GM19025 (cell line): ENCODE data around the gene LIN52.

Experiments
- ATAC-seq: cut with Tn5 transposase; IDR thresholded peaks from one replicate; pipeline ENCODE4 v1.9.1; 2021; ENCODE audit warnings: mild to moderate bottlenecking, low read depth, moderate library complexity; ENCODE audit not compliant: unreplicated experiment

The LIN52 gene

DNA sequence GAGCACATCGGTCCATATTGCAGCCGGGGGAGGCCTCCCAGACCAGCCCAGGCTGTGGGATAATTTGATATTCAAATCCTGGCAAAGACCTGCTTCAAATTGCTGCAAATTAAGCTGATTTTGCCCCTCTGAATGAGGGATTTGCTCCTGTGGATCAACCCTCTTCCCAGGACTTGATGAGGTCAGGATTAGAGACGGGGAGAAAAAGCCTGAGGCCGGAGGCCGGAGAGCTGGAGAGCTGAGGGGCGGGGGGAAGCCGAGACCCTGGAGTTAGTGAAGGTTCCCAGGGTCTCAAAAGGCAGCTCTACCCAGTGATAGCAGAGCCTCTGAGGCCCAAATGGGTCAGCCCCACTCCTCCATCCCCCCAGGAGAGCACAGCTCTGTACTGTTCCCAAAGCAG lies 137.0 kb downstream of the LIN52 start:
- no peak for ATAC-seq

DNA sequence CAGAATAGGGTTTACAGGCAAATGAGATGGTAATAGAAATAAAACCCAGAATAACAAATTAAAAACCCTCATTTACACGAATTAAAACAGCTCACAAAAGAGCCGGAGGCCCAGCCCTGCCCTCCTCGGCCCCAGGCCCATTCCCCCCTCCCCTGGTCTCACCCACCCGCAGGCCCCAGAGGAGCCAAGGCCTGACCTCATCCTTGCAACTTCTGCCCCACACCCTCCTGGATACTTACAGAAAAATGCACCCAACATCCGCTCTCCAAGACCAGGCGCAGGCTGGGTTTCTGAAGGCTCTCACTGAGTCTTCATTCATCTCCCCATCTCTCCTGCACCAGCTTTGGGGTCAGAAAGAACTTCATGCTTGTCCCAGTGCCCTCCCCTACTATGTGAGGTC lies 138.3 kb downstream of the LIN52 start:
- no peak for ATAC-seq

DNA sequence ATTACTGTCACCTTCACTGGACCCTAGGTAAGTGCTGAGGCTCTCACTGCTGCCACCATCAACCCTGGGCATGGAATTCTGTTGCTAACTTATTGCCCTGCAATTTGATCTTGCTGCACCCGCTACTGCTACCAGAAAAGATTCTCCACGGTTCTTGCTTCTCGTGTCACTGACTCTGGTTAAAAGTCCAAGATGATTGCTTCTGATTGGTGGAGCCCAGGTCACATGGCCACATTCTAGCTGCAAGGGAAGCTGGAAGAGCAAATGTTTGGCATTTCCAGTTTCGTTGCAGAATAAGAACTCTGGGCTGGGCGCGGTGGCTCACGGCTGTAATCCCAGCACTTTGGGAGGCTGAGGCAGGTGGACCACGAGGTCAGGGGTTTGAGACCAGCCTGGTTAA lies 147.0 kb downstream of the LIN52 start:
- no peak for ATAC-seq

DNA sequence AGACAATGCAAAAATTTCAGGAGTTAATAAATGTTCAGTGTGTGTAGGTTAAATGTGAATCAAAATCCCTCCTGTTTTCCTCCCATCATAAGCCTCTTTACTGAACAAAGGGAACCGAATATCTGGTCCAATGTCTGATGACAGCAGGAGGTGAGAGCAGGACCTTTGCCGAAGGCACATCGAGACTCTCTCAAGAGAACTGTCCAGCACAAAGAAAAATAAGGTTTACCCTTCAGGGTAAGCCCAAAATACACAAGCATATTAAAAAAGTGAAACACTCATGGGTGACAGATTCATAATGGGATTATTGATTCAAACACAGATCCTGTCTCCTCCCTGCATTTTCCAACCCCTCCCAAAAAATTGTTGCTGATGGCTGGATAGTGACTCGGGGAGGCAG lies 150.3 kb downstream of the LIN52 start:
- ATAC-seq: no peak

DNA sequence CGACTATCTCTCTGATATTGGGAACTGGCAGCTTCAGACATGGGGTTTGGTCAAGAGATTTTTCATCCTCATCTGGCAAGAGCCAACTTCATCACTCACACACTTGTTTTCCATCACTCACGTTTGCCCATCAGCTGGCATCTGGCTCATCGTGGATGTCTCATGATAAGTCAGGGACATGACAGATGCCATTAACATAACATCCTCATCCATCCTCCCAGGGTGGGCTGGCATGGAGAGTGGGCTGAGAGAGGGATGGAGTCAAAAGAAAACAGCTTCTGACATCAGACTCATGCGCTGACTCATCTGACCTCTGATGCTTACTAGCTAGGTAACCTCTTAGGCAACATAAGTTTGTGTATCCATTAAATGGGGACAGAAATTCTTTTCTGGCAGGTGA lies 152.7 kb downstream of the LIN52 start:
- no peak for ATAC-seq

DNA sequence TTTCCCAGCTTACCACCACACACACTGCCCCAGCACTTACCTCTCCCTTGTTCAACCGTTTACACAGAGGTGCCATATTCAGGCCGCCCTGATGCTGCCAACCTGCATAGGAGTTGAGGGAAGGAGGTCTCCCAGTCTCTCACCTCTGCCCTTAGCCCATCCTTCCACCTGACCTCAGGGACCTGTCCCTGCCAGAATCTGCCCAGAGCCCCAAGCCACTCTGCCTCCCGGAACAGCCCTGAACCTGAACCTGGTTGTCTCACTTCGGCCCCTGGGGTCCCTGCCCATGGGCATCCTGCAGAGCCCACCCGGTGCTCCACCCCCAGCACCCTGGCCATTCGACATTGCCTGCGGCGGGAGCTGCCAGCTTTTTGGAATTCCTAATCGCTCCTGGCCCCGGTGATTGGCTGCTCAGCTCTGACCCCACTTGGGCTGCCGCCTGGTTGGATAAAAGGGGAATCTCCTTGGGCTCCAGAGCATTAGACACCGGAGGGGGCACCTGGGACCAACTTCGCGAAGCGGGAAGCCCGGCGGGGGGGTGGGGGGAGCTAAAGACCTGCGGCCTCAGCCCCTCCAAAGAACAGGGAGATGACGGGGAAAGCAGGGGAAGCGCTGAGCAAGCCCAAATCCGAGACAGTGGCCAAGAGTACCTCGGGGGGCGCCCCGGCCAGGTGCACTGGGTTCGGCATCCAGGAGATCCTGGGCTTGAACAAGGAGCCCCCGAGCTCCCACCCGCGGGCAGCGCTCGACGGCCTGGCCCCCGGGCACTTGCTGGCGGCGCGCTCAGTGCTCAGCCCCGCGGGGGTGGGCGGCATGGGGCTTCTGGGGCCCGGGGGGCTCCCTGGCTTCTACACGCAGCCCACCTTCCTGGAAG lies 154.5 kb downstream of the LIN52 start, which contains the start of gene VSX2:
VSX2 (plus strand) TSS at position 476 of the 874 bp plus-strand sequence; CDS start at position 589, 113 bp downstream.
- no peak for ATAC-seq

DNA sequence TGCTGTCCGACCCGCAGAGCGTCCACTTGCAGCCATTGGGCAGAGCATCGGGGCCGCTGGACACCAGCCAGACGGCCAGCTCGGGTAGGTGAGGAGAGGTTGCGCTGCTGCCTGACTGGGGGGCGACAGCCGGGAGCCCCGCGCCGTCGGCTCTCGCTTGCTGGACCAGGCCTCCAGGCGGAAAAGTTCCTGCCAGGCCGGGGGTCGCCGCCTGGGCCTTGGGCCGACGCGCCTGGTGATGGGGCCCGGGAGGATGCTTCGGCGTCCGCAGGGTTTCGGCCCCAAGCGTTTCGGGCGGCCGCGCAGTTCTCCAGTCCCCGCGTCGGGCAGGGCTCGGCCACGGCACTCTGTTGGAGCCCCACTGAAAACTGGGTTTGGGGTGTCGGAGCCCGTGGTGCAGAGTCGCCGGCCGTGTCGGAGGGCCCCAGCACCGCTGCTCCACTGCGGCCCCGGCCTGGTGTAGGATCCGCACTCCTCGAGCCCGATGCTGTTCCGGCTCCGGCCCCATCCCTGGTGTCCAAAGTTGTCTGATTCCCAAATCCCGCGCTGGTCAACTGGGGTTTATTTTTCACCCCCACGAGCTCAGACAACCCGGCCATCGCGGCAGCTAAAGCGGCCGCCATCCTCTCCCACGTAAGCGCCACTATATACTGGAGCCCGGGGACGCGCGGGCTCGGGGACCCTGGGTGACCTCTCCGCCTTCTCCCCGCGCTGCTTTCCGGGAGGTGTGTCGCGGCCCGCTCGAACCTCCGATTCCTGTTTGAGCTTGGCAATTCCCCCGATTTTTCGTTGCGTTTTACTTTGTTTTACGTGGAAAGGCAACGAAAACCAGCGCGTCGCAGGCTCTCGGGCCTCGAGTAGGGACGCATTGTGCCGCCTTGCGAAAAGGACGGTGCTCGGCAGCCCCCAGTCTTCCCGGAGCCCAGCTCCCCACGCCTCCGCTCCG lies 155.4 kb downstream of the LIN52 start:
- no peak for ATAC-seq

DNA sequence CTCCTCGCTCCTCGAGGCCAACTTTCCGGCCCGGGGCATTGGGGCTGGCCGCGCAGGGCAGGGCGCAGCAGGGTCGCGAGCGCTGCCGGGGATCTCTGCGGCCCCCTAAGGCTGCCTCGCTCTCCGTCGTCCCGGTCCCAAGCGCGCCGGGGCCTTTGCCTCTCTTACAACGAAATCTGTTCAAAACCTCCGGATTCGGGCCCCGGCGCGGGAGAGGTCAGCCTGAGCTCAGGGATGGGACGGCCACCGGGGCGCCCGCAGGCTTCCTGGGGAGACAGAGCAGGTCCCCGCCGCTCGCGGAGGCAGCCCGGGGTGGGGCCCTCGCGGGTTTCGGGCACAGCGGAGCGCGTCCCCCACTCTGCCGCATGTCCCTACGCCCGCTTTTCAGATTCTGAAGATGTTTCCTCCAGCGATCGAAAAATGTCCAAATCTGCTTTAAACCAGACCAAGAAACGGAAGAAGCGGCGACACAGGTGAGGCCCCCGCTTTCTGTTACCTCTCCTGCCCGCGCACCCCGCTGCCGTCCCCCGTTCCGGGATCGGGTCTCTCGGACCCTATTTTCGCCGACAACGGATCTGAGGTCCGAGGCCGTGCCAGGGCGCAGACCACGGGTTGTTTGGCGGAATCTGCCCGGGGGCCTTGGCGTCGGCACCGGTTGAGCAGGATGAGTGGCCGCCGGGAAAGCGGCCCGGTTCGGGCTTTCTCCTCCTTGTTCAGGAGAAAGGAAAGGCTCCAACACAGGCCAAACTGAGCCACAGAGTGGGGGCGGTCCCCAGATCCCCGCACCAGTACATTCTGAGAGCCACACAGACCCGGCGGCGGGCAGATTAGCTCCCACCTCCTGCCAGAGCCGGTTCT lies 156.3 kb downstream of the LIN52 start:
- ATAC-seq: no peak

DNA sequence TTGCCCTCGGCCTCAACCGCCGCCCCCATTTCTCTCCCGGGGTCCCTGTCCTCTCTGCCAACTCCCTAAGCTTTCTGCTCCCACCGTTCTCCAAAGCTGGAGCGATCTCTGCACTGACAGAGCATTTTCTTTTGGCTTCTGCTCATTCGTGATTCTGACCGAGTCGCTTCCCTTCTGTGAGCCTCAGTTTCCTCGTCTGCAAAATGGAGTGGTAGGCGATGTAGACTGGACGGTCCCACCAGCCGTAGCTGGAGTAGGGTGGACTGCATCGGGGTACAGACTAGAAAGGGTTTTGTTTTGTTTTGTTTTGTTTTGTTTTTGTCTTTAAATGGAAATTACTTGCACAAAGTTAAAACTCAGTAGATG lies 156.9 kb downstream of the LIN52 start:
- no peak for ATAC-seq

DNA sequence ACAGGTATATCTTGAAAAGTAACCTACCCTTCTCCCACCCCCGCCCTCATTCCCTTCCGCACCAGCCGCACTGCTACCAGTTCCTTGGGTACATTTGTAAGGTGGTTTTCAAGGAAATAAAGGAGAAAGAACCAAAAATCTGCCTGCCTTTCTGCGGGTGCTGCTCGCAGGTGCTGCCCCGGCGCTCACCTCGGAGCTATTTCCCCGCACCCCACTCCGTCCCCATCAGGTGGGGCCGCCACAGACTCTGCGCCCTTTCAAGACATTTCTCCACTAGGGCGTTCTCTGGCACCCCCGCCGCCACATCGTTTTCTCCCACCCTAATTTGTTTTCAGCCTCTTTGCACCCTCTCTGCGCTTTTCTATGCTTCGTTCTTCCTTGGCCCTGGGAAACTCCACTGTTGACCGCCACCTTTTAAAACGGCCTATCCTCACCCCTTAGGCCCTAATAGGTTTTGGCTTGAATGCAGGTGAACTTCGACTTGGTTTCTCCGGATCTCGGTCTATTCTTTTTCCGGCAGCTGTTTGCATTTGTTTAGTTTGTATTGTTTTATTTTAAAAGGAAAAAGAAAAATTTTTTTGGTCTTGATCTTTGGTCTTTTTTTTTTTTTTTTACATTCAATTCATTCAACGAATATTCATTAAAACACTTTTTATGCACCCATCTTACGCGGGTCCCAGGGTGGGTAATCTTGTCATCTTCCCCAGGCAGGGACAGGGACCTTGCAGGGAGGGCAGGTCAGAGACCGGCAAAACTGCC lies 157.4 kb downstream of the LIN52 start:
- ATAC-seq: no peak

DNA sequence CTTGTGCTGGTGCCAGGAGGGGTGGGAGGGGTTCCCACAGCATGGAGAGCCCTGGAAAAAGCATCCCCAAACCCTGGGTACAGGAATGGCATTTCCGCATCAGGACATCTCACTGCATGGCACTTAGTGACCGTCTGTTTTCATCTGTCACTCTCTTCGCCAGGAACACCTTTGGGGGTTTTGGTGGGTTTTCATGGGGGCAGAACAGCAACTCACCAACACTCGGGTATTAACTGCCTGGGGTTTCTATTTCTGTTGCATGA lies 158.0 kb downstream of the LIN52 start:
- no peak for ATAC-seq

DNA sequence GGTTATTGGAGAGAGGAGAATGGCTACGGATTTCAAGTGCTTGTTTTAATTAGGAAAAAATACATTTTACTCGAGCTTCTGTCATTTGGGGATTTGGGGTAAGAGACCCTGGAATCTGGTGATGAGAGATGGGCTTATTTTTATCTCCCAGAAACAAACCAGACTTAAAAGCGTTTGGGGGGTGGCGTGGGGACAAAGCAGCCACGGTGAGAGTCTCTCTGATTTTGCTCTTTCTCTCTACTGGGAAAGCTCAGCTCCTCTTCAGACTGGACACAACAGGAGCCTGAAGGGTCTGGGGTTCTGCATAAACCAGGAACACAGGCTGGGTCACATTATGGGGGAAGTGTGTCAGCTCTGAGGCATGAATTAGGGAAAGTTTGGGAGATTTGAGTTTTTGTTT lies 158.3 kb downstream of the LIN52 start:
- no peak for ATAC-seq

DNA sequence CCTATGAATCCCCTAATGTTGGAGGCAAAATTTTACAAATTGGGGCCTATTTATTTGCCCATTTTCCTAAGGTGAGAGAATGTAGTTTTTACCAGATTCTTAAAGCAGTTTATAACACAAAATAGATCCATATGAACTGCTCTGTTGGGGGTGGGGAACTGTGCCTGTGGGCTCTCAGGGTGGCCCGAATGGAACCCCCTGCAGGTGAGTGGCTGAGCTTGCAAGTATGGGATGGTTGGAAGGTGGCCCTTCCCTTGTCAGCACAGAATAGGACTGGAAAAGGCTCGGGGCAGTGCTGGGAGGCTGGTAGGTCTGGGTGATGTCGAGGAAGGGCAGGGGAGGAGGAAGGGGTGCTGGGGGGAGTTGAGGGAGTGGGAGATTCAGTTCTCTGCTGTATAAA lies 159.4 kb downstream of the LIN52 start:
- no peak for ATAC-seq

DNA sequence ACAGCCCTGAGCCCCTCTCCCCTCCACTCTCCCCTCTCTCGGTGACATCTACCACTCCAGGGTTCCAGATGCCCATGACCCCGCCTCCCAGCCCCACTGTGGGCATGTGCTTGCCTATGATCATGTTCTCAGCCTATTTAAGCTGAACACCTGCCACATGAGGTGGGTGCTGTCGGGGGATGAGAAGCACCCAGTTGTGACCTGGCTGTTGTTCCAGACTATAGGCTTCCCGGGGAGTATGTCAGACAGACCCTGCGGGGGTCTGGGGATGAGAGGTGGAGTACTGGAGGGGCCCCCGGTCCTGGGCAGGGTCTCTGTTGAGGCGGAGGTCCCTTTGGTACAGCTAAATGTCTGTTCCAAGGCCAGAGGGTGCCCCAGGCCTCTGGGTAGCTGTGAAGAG lies 160.5 kb downstream of the LIN52 start:
- no peak for ATAC-seq

DNA sequence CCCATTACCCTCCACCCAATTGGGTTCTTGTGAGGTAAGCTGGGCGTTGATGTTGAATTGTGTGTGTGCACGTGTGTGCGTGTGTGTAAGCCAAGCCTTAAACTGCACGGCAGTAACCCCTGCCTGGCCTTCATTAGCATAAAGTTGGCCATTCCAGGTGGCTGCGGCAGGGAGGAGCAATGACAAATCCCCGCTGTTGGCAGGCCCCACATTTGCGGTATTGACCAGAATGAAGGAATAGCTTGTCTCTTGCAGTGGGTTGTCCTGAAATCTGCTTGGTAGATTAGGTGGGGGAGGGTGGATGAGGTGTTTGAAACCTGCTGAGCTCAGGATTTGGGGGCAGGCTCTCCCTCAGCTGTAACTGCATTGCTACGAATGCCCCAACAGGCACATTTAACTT lies 161.8 kb downstream of the LIN52 start:
- ATAC-seq: no peak

DNA sequence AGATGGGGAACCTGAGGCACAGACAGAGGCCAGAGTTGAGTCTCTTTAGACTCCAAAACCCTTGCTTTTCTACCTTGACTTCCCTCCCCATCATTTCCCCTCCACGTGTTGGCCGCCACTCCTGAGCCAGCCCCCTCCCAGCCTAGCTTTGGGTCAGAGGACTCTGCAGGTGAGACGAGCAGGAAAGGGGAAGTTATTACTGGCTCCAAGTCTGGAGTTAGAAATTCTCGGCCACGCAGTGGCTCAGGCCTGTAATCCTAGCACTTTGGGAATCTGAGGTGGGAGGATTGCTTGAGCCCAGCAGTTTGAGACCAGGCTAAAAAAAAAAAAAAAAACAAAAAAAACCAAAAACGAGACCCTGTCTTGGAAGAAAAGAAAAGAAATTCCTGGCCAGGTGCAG lies 163.3 kb downstream of the LIN52 start:
- no peak for ATAC-seq

DNA sequence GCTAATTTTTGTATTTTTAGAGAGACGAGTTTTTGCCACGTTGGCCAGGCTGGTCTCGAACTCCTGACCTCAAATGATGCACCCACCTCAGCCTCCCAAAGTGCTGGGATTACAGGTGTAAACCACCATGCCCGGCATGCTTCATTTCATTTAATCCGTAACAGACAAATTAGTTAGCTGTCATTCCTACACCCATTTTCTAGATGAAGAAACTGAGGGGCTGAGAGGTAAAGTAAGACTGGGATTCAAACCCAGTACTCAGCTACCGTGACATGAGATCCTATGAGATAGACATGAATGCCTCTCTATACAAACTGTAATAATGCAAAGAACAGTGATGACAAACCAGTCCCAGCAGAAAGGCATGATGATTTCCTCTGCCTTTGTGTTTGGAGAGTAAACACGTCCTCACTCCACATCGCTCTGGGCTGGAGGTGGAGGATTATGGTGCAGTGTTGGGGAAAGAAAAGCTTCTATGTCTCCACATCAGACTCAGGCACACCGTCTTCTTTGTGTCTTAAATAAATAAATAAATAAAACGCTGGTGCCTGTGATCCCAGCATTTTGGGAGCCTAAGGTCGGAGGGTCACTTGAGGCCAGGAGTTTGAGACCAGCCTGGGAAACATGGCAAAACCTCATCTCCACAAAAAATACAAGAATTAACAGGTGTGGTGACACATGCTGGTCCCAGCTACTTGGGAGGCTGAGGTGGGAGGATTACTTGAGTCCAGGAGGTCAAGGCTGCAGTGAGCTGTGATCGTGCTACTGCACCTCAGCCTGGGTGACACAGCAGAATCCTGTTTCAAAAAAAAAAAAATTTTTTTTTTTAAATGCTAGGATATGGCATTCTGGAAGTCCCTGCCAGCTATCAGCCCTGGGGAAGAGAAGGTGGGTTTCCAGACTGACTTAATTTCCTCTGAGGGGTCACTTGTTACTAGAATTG lies 164.9 kb downstream of the LIN52 start:
- ATAC-seq: no peak
